Fibroblast of villous mesenchyme (primary cell): ENCODE data around the gene CHD5. TPM values are rescaled to one million over a fixed set of nuclear protein-coding genes. Genes with fewer than 3 reads are reported as not detected.

Experiments used
- DNase-seq: peaks from one replicate; pipeline ENCODE4 v3.0.0-alpha.2; 2010; ENCODE audit warnings: low read depth
- H3K4me3 ChIP-seq: 2 replicates; pipeline ENCODE4 v1.5.1; 2011; ENCODE audit warnings: low read depth, mild to moderate bottlenecking, low read length
- total RNA-seq: library from RNA; depleted of rRNA; stranded (reverse); fragments of >200 nt; gene quantifications from 2 replicates; pipeline ENCODE4 v1.2.3, GENCODE V29; 2012
- TF ChIP-seq, protein P1 (sequence below): IDR thresholded peaks from 2 replicates; pipeline ENCODE4 v1.5.1; 2012; ENCODE audit warnings: low read depth, mild to moderate bottlenecking, low read length; ENCODE audit not compliant: insufficient read depth

The CHD5 gene
- total RNA-seq, 1 donor = under 0.01 TPM

DNA sequence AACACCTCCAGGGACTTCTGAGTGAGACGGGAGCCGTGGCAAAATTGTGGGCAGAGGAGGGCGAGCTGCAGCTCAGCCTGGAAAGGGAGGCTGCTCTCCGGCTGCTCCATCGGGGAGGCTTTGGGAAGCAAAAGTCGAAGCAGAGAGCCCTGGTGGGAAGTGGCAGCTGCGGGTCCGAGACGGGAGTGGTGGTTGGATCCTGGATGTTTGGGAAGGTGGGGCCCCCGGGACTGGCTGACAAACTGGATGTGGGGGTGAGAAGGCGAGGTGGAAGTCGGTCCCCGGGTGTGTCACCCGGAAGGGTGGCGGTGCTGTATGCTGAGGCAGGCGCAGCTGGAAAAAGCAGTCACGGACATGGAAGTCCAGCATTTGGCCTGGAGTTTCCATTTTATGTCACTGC, 82.3 kb downstream of the CHD5 start:
- TF ChIP-seq, protein P1, sequence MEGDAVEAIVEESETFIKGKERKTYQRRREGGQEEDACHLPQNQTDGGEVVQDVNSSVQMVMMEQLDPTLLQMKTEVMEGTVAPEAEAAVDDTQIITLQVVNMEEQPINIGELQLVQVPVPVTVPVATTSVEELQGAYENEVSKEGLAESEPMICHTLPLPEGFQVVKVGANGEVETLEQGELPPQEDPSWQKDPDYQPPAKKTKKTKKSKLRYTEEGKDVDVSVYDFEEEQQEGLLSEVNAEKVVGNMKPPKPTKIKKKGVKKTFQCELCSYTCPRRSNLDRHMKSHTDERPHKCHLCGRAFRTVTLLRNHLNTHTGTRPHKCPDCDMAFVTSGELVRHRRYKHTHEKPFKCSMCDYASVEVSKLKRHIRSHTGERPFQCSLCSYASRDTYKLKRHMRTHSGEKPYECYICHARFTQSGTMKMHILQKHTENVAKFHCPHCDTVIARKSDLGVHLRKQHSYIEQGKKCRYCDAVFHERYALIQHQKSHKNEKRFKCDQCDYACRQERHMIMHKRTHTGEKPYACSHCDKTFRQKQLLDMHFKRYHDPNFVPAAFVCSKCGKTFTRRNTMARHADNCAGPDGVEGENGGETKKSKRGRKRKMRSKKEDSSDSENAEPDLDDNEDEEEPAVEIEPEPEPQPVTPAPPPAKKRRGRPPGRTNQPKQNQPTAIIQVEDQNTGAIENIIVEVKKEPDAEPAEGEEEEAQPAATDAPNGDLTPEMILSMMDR = no peak
- no peak overlapping the region for H3K4me3 ChIP-seq
- DNase-seq = no peak

DNA sequence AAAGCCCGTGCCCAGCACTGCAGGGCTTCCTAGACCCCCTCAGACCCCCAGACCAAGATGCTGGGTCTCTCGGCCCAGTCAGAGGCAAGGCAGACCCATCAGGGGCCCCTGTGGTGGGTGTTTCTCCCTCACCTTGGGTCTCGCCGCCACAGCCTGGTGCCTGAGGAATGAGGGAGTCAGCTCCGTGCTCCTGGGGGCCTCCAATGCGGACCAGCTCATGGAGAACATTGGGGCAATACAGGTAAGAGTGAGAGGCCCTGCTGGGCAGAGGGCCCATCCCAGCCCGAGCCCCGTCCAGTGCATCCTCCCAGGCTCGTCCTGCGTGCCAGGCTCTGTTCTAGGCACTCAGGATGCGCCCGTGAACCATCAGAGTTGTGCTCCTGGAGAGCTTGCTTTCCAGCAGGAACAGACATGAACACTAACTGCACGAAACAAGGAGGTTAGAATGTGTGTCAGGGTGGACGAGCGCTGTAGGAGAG, 83.0 kb downstream of the CHD5 start:
- H3K4me3 ChIP-seq = no peak overlapping the region
- TF ChIP-seq, protein P1 = no peak
- no peak for DNase-seq

DNA sequence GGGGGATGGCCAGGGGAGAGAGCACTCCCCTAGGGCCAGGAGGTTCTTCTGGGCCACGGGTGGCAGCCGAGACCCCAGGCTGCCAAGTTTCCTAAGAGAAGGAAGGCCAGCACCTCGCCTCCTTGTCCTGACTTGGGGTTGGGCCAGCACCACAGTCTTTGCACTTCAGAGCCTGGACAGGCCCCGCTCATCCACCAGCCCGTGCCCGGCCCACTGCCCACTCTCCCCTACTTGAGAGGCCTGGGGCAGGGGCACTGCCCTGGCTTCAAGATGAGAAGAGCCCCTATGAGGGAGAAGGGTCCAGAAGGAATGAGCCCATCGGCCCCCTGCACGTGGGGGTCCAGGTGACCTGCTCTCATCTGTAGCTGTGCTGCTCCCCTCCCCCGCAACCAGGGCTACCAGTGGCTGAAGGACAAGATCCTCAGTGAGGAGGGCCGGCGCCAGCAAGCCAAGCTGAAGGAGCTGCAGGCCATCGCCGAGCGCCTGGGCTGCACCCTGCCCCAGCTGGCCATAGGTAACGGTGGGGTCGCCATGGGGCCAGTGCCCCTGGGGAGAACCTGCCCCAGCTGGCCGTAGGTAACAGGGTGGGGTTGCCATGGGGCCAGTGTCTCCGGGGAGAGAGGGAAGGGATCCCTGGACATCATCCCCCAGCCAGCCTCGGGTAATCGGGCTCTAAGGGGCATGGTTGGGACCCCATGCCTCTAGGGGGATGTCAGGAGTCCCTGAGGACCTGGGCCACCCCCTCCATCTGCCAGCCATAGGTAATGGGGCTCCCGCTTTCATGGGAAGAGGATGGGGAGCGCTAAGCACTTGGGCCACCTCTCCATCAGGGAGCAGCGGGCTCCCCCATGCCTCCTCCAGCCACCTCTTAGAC, 83.6 kb downstream of the CHD5 start:
- DNase-seq = no peak
- TF ChIP-seq, protein P1 = no peak
- H3K4me3 ChIP-seq = no peak overlapping the region

DNA sequence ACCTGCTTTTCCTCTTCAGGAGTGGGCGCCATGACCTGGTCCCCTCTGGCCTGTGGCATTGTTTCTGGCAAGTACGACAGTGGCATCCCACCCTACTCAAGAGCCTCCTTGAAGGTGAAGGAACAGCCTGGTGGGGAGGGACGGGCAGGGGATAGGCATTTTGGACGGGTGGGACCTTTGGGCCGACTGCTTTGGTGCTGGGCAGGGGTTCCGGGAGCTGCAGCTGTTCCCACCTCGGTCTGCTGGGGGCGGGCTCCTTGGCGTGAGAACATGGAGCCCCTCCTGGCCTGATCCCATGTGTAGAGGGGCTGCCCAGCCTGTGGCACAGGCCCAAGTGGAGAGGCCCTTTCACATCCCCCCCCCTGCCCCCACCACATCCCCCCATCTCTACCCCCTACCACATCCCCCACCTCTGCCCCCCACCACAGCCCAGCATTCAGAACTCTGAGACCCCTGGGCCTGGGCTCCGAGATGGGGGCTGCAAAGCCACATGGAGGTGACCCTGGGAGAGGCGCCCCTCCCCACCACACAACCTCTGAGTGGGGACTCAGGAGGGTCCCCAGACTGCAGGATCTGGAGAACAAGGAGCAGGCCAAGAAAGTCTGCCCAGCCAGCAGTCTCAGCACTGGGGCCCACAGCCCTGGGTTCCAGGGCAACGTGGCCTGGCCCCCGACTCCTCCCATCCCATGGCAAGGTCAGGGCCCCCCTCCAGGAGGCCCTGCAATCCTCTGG, 84.4 kb downstream of the CHD5 start:
- H3K4me3 ChIP-seq = no peak overlapping the region
- DNase-seq = no peak
- TF ChIP-seq, protein P1 = no peak

DNA sequence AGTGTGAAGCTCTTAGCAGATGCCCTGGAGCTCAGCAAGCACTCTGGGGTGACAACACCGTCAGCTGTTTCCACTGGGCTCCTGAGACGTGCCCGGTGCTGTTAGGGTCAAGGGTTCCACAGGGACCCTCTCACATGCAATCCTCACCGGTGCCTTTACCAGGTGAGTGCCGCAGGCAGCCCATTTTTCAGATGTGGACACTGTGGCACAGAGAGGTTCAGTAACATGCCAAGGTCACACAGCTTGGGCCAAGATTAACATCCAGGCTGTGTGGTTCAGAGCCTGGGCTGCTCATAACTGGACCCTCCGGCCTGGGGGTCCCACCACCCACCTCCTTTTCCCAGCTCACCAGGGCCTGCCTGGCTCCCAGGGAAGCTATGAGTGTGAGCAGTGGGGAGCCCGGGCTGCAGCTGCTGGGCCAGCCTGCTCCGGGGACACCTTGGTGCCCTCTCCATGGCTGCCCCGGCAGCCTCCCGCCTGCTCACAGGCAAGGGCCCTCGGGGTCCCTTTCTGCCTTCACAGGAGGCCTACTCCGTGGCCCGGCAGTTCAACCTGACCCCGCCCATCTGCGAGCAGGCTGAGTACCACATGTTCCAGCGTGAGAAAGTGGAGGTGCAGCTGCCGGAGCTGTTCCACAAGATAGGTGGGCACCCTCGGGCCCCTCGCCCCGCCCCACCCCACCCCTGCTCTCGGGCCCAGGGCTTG, 85.2 kb downstream of the CHD5 start:
- no peak for DNase-seq
- TF ChIP-seq, protein P1 = no peak
- H3K4me3 ChIP-seq = no peak overlapping the region

DNA sequence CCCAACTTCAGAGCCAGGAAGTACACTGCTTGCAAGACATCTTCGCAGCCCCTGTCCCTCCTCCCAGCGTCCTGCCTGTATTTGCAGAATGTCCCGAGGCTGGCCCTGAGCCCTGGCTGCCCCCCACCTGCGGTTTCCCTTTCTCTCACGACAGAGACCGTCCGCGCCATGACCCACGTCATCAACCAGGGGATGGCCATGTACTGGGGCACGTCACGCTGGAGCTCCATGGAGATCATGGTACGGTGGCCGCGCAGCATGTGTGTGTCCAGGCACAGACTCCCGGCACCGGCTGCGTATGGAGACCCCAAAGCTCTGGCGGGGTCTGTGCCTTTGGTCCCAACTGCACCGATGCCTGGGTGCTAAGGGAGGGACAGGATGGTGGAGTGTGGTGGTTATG, 85.9 kb downstream of the CHD5 start:
- no peak for DNase-seq
- TF ChIP-seq, protein P1 = no peak
- no peak overlapping the region for H3K4me3 ChIP-seq
